ENCODE results near the gene SLC30A7.
A peak's percentile ranks its signal among the peaks of the same experiment; 100 is the strongest.
"Not testable (repeated sequence)": the region's sequence is repeated elsewhere in the genome, so short reads cannot be mapped to it uniquely, and the experiment has no call there.

The SLC30A7 gene

GRCh38 chr1:100889869-100890482 lies 5.9 kb upstream of the SLC30A7 start:
- peak overlapping the region; percentile 23 for H2BK15ac ChIP-seq (ENCODE audit: low read depth, poor library complexity, severe bottlenecking)
- H3K14ac ChIP-seq (ENCODE audit: low read length in 2 of 2); H2BK12ac ChIP-seq (ENCODE audit: low read length in 2 of 2); H3K9ac ChIP-seq (ENCODE audit: low read length); H2AFZ ChIP-seq (ENCODE audit: low read depth, low read length); H3K18ac ChIP-seq (ENCODE audit: low read depth in 1 of 2, low read length in 2 of 2); H3K4me2 ChIP-seq (ENCODE audit: low read length, poor library complexity, severe bottlenecking); H3K4me1 ChIP-seq (ENCODE audit: control insufficient read depth, insufficient read depth, low read depth, low read length); H3K36me3 ChIP-seq (ENCODE audit: control insufficient read depth in 1 of 2, insufficient read depth in 2 of 2, low read depth in 1 of 2, low read length in 2 of 2); H3K27me3 ChIP-seq (ENCODE audit: control insufficient read depth in 1 of 2, insufficient read depth in 1 of 2, low read length in 2 of 2); H4K91ac ChIP-seq (ENCODE audit: low read length); H3K9me3 ChIP-seq (ENCODE audit: control insufficient read depth, low read length); H2BK5ac ChIP-seq (ENCODE audit: low read depth, low read length, poor library complexity, severe bottlenecking); H3K27ac ChIP-seq (ENCODE audit: low read length, poor library complexity, severe bottlenecking); H4K8ac ChIP-seq (ENCODE audit: low read length); H2AK5ac ChIP-seq (ENCODE audit: low read length, severe bottlenecking); H3K23ac ChIP-seq (ENCODE audit: low read length in 2 of 2); H3K4ac ChIP-seq (ENCODE audit: low read depth in 1 of 2, low read length in 2 of 2); H3K4me3 ChIP-seq (ENCODE audit: insufficient read depth in 1 of 2, low read depth in 1 of 2, low read length in 2 of 2); DNase-seq; H2BK120ac ChIP-seq (ENCODE audit: low read depth, low read length): not testable (repeated sequence)
- 100% methylated on average over 2 of the region's 2 CpGs for WGBS
- H3K79me1 ChIP-seq (replicated peaks; ENCODE audit: low read length, poor library complexity, severe bottlenecking), result peaks cover 29% of the 10 kb centered on the region

- Histone ChIP-seq H3K4me3 (ENCODE audit: insufficient read depth in 1 of 2, low read depth in 1 of 2, low read length in 2 of 2) (no peak overlapping the region), H3K4ac (ENCODE audit: low read depth in 1 of 2, low read length in 2 of 2) (no peak overlapping the region), H2BK12ac (ENCODE audit: low read length in 2 of 2) (no peak overlapping the region), H3K27me3 (ENCODE audit: control insufficient read depth in 1 of 2, insufficient read depth in 1 of 2, low read length in 2 of 2) (no peaks in the 10 kb centered on the region), H4K91ac (ENCODE audit: low read length) (no peak overlapping the region), H3K23ac (ENCODE audit: low read length in 2 of 2) (no peak overlapping the region), H3K79me1 (replicated peaks; ENCODE audit: low read length, poor library complexity, severe bottlenecking) (peaks cover 29% of the 10 kb centered on the region), H3K4me2 (ENCODE audit: low read length, poor library complexity, severe bottlenecking) (no peak overlapping the region), H4K8ac (ENCODE audit: low read length) (no peak overlapping the region), H2BK120ac (ENCODE audit: low read depth, low read length) (no peak overlapping the region), H2AFZ (ENCODE audit: low read depth, low read length) (no peak overlapping the region), H3K27ac (ENCODE audit: low read length, poor library complexity, severe bottlenecking) (no peak overlapping the region), H3K4me1 (ENCODE audit: control insufficient read depth, insufficient read depth, low read depth, low read length) (no peaks in the 10 kb centered on the region), H3K9me3 (ENCODE audit: control insufficient read depth, low read length) (no peaks in the 10 kb centered on the region), H2BK15ac (ENCODE audit: low read depth, poor library complexity, severe bottlenecking) (no peak overlapping the region), H3K36me3 (ENCODE audit: control insufficient read depth in 1 of 2, insufficient read depth in 2 of 2, low read depth in 1 of 2, low read length in 2 of 2) (peaks cover 4 to 8% of the 10 kb centered on the region in 2 experiments), H3K14ac (ENCODE audit: low read length in 2 of 2) (no peak overlapping the region), H2BK5ac (ENCODE audit: low read depth, low read length, poor library complexity, severe bottlenecking) (no peak overlapping the region), H3K18ac (ENCODE audit: low read depth in 1 of 2, low read length in 2 of 2) (no peak overlapping the region), H2AK5ac (ENCODE audit: low read length, severe bottlenecking) (no peak overlapping the region), H3K9ac (ENCODE audit: low read length) (no peak overlapping the region)
- 96% methylated on average over 1 of the region's 1 CpG for WGBS
- no peak for DNase-seq
These were observed 4.5 kb upstream of the SLC30A7 start for GRCh38 chr1:100891380-100891779.

GRCh38 chr1:100892554-100892953 lies 3.3 kb upstream of the SLC30A7 start:
- Histone ChIP-seq H4K8ac (ENCODE audit: low read length) (no peak overlapping the region), H3K4me2 (ENCODE audit: low read length, poor library complexity, severe bottlenecking) (no peak overlapping the region), H3K4ac (ENCODE audit: low read depth in 1 of 2, low read length in 2 of 2) (no peak overlapping the region), H3K36me3 (ENCODE audit: control insufficient read depth in 1 of 2, insufficient read depth in 2 of 2, low read depth in 1 of 2, low read length in 2 of 2) (peaks cover 4 to 8% of the 10 kb centered on the region in 2 experiments), H3K27me3 (ENCODE audit: control insufficient read depth in 1 of 2, insufficient read depth in 1 of 2, low read length in 2 of 2) (no peaks in the 10 kb centered on the region), H2BK15ac (ENCODE audit: low read depth, poor library complexity, severe bottlenecking) (no peak overlapping the region), H4K91ac (ENCODE audit: low read length) (no peak overlapping the region), H2BK5ac (ENCODE audit: low read depth, low read length, poor library complexity, severe bottlenecking) (no peak overlapping the region), H3K23ac (ENCODE audit: low read length in 2 of 2) (no peak overlapping the region), H2AK5ac (ENCODE audit: low read length, severe bottlenecking) (no peak overlapping the region), H3K79me1 (replicated peaks; ENCODE audit: low read length, poor library complexity, severe bottlenecking) (peaks cover 29% of the 10 kb centered on the region), H3K27ac (ENCODE audit: low read length, poor library complexity, severe bottlenecking) (no peak overlapping the region), H3K14ac (ENCODE audit: low read length in 2 of 2) (no peak overlapping the region), H2BK120ac (ENCODE audit: low read depth, low read length) (no peak overlapping the region), H3K9ac (ENCODE audit: low read length) (no peak overlapping the region), H3K18ac (ENCODE audit: low read depth in 1 of 2, low read length in 2 of 2) (no peak overlapping the region), H2BK12ac (ENCODE audit: low read length in 2 of 2) (no peak overlapping the region), H2AFZ (ENCODE audit: low read depth, low read length) (no peak overlapping the region), H3K4me3 (ENCODE audit: insufficient read depth in 1 of 2, low read depth in 1 of 2, low read length in 2 of 2) (no peak overlapping the region), H3K4me1 (ENCODE audit: control insufficient read depth, insufficient read depth, low read depth, low read length) (no peaks in the 10 kb centered on the region), H3K9me3 (ENCODE audit: control insufficient read depth, low read length) (no peaks in the 10 kb centered on the region)
- 100% methylated on average over 3 of the region's 3 CpGs for WGBS
- DNase-seq, result no peak

- Histone ChIP-seq H3K27ac (ENCODE audit: low read length, poor library complexity, severe bottlenecking) (no peak overlapping the region), H4K91ac (ENCODE audit: low read length) (no peak overlapping the region), H2BK5ac (ENCODE audit: low read depth, low read length, poor library complexity, severe bottlenecking) (no peak overlapping the region), H3K18ac (ENCODE audit: low read depth in 1 of 2, low read length in 2 of 2) (no peak overlapping the region), H3K9me3 (ENCODE audit: control insufficient read depth, low read length) (no peaks in the 10 kb centered on the region), H2AFZ (ENCODE audit: low read depth, low read length) (no peak overlapping the region), H3K9ac (ENCODE audit: low read length) (peak overlapping the region; percentile 99), H3K4ac (ENCODE audit: low read depth in 1 of 2, low read length in 2 of 2) (no peak overlapping the region), H3K36me3 (ENCODE audit: control insufficient read depth in 1 of 2, insufficient read depth in 2 of 2, low read depth in 1 of 2, low read length in 2 of 2) (peaks cover 6 to 7% of the 10 kb centered on the region in 2 experiments), H3K23ac (ENCODE audit: low read length in 2 of 2) (no peak overlapping the region), H3K4me1 (ENCODE audit: control insufficient read depth, insufficient read depth, low read depth, low read length) (no peaks in the 10 kb centered on the region), H4K8ac (ENCODE audit: low read length) (no peak overlapping the region), H2AK5ac (ENCODE audit: low read length, severe bottlenecking) (no peak overlapping the region), H2BK15ac (ENCODE audit: low read depth, poor library complexity, severe bottlenecking) (no peak overlapping the region), H3K4me2 (ENCODE audit: low read length, poor library complexity, severe bottlenecking) (peak overlapping the region; percentile 33), H3K27me3 (ENCODE audit: control insufficient read depth in 1 of 2, insufficient read depth in 1 of 2, low read length in 2 of 2) (no peaks in the 10 kb centered on the region), H3K14ac (ENCODE audit: low read length in 2 of 2) (no peak overlapping the region), H3K79me1 (replicated peaks; ENCODE audit: low read length, poor library complexity, severe bottlenecking) (peaks cover 28% of the 10 kb centered on the region), H2BK12ac (ENCODE audit: low read length in 2 of 2) (no peak overlapping the region), H2BK120ac (ENCODE audit: low read depth, low read length) (no peak overlapping the region), H3K4me3 (ENCODE audit: insufficient read depth in 1 of 2, low read depth in 1 of 2, low read length in 2 of 2) (peak overlapping the region in 1 of 2 experiments; percentile 98)
- DNase-seq, result no peak
- WGBS, result no CpG with 5 or more reads among the region's 2 CpGs
These were observed 2.2 kb upstream of the SLC30A7 start for GRCh38 chr1:100893718-100894117.

Measured in mesenchymal stem cell (in vitro differentiated cells and primary cell).